Upper lobe of right lung (tissue), 1 donor: Measurements from ENCODE around the gene MYL9. TPM values are rescaled to one million over a fixed set of nuclear protein-coding genes. Genes with fewer than 3 reads are reported as not detected.

Experiments
- ATAC-seq: fragments of 200-7000 bp; cut with Tn5 transposase; one replicate; pipeline ENCODE4 v1.9.1; 2020; ENCODE audit warnings: mild to moderate bottlenecking, moderate library complexity
- DNase-seq: peaks from one replicate; pipeline ENCODE4 v3.0.0-alpha.2; 2020
- H3K27ac ChIP-seq: fragments of 200-600 bp; one replicate; pipeline ENCODE4 v1.8.0; 2022
- H3K27me3 ChIP-seq: fragments of 200-600 bp; one replicate; pipeline ENCODE4 v1.8.0; 2022; ENCODE audit warnings: mild to moderate bottlenecking
- H3K36me3 ChIP-seq: fragments of 200-600 bp; one replicate; pipeline ENCODE4 v1.8.0; 2022
- H3K4me1 ChIP-seq: fragments of 200-600 bp; one replicate; pipeline ENCODE4 v1.8.0; 2022
- H3K4me3 ChIP-seq: fragments of 200-600 bp; one replicate; pipeline ENCODE4 v1.8.0; 2022; ENCODE audit warnings: mild to moderate bottlenecking
- H3K9me3 ChIP-seq: fragments of 200-600 bp; one replicate; pipeline ENCODE4 v1.8.0; 2022
- intact Hi-C: fragments of 100-400 bp; cut with DNase I; formaldehyde crosslinking; loops from one replicate; pipeline ENCODE4 v1.11.0; 2022
- total RNA-seq: library from RNA; stranded (reverse); fragmentation: NEBNext Ultra II Directional; extraction: Animal tissue kit (Norgen Biotek cat#: 25700); gene quantifications from one replicate; pipeline ENCODE4 v1.2.1, GENCODE V29; 2021
- TF ChIP-seq, protein P1 (sequence below): fragments of 200-600 bp; IDR thresholded peaks from one replicate; pipeline ENCODE4 v1.8.0; 2022; ENCODE audit warnings: antibody characterized with exemption
- donor health status: DM: no; HTN: yes; CAD: no; lungs with severe emphysema.

The MYL9 gene
- total RNA-seq, 1 donor from 2014 or later: 410 TPM

GRCh38 chr20:36591281-36591680 lies 50.0 kb downstream of the MYL9 start:
- peaks cover 5% of the 10 kb centered on the region for H3K36me3 ChIP-seq
- no peak for DNase-seq
- intact Hi-C loops: loop anchor here (5.0 kb wide), 1 partner anchor 34 kb away; no protein-coding TSS in a partner anchor

DNA sequence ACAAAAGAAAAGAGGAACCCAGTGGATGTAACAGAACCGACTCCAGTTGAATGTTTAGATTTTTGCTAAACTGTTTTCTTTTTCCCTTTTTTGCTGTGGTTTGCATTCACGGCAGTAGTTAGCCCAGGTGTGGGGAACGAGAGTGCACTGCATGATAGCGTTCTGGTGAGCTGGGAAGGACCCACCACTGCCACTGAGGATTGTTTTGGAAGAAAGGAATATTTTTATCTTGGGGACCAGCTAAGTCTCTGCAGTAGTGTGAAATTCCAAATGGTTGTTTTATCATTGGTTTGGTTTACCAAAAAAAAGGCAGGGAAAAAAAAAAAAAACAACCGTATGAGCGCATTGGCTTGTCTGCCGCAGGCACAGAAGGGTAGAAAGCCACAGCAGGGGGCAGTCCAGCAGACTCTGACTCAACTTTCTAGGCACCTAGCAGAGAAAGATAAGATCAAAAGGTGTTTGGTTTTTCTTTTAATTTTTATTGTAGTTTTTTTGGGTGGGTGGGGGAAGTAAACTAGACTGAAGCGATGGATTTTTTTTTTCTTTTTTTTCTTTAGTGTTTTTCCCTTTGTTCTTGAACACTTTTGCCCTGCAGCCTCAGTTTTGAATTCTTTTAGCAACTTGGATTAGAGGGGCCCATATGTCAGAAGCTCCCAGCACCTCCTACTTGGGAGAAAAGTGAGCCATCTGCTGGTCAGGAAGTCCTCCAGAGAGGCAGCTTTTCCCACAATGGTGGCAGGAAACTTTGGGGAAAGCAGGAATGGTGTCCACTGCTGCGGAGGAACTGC lies 50.7 kb downstream of the MYL9 start:
- DNase-seq (no peak), ATAC-seq (no peak)
- Histone ChIP-seq H3K36me3 (peaks cover 5% of the 10 kb centered on the region), H3K27ac (no peak overlapping the region), H3K4me1 (peaks cover 3% of the 10 kb centered on the region), H3K4me3 (no peak overlapping the region), H3K9me3 (no peaks in the 10 kb centered on the region), H3K27me3 (no peaks in the 10 kb centered on the region)
- intact Hi-C loops: loop anchor here (5.0 kb wide), 1 partner anchor 35 kb away; no protein-coding TSS in a partner anchor
- TF ChIP-seq, protein P1, sequence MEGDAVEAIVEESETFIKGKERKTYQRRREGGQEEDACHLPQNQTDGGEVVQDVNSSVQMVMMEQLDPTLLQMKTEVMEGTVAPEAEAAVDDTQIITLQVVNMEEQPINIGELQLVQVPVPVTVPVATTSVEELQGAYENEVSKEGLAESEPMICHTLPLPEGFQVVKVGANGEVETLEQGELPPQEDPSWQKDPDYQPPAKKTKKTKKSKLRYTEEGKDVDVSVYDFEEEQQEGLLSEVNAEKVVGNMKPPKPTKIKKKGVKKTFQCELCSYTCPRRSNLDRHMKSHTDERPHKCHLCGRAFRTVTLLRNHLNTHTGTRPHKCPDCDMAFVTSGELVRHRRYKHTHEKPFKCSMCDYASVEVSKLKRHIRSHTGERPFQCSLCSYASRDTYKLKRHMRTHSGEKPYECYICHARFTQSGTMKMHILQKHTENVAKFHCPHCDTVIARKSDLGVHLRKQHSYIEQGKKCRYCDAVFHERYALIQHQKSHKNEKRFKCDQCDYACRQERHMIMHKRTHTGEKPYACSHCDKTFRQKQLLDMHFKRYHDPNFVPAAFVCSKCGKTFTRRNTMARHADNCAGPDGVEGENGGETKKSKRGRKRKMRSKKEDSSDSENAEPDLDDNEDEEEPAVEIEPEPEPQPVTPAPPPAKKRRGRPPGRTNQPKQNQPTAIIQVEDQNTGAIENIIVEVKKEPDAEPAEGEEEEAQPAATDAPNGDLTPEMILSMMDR: peak; percentile 38

More at GRCh38 chr20:36591281-36591680, 50.0 kb downstream of the MYL9 start:
- H3K4me1 ChIP-seq: peaks cover 3% of the 10 kb centered on the region
- H3K27ac ChIP-seq: no peak overlapping the region
- TF ChIP-seq, protein P1: no peak
- H3K4me3 ChIP-seq: no peak overlapping the region
- H3K27me3 ChIP-seq: no peaks in the 10 kb centered on the region
- ATAC-seq: no peak
- H3K9me3 ChIP-seq: no peaks in the 10 kb centered on the region

GRCh38 chr20:36593347-36593929 lies 52.1 kb downstream of the MYL9 start:
- TF ChIP-seq, protein P1: no peak
- no peak overlapping the region for H3K4me3 ChIP-seq
- DNase-seq (no peak), ATAC-seq (no peak)
- H3K36me3 ChIP-seq: peaks cover 5% of the 10 kb centered on the region
- H3K27me3 ChIP-seq: no peaks in the 10 kb centered on the region
- intact Hi-C loops: loop anchor here (5.0 kb wide), 1 partner anchor 36 kb away; no protein-coding TSS in a partner anchor
- H3K9me3 ChIP-seq: no peaks in the 10 kb centered on the region
- peaks cover 3% of the 10 kb centered on the region for H3K4me1 ChIP-seq
- no peak overlapping the region for H3K27ac ChIP-seq

GRCh38 chr20:36599912-36600345 lies 58.6 kb downstream of the MYL9 start:
- Histone ChIP-seq H3K36me3 (no peaks in the 10 kb centered on the region), H3K9me3 (no peaks in the 10 kb centered on the region), H3K4me1 (peaks cover 2% of the 10 kb centered on the region), H3K4me3 (no peak overlapping the region), H3K27ac (no peak overlapping the region), H3K27me3 (no peaks in the 10 kb centered on the region)
- TF ChIP-seq, protein P1: no peak
- ATAC-seq (no peak), DNase-seq (no peak)
- intact Hi-C loops: no loop called here

Other genes with a start within 250 kb of the MYL9 start
- 61.2 TPM for gene DLGAP4, start 235.2 kb upstream of the MYL9 start, total RNA-seq
- 16.8 TPM for gene TGIF2, start 32.1 kb downstream of the MYL9 start, total RNA-seq
- gene RAB5IF, start 64.3 kb downstream of the MYL9 start, total RNA-seq: 91.1 TPM
- gene SLA2, start 104.7 kb downstream of the MYL9 start, total RNA-seq: 1.9 TPM
- 30.3 TPM for gene NDRG3, start 204.6 kb downstream of the MYL9 start, total RNA-seq
- 7.5 TPM for gene DSN1, start 232.2 kb downstream of the MYL9 start, total RNA-seq